Smooth muscle cell (in vitro differentiated cells): ENCODE data around the gene SLC34A3. TPM values are rescaled to one million over a fixed set of nuclear protein-coding genes. Genes with fewer than 3 reads are reported as not detected.

Source experiments
- DNase-seq: peaks from one replicate; lab custom pipeline; 2025; ENCODE audit not compliant: unreplicated experiment; lab: John Stamatoyannopoulos, UW
- H2AFZ ChIP-seq: fragments of 200-600 bp; sonication (generic); 2 replicates; pipeline ENCODE4 v1.6.0; 2016; ENCODE audit warnings: antibody characterized with exemption, low read depth, mild to moderate bottlenecking
- H3F3A ChIP-seq: fragments of 200-600 bp; sonication (generic); 2 replicates; pipeline ENCODE4 v1.6.0; 2017; ENCODE audit warnings: antibody characterized with exemption, low read depth
- H3K27ac ChIP-seq: fragments of 200-600 bp; sonication (generic); 2 replicates; pipeline ENCODE4 v1.5.1; 2016; ENCODE audit warnings: low read depth, mild to moderate bottlenecking
- H3K27me3 ChIP-seq: fragments of 200-600 bp; sonication (generic); 2 replicates; pipeline ENCODE4 v1.6.1; 2016; ENCODE audit warnings: low read depth, mild to moderate bottlenecking
- H3K36me3 ChIP-seq: fragments of 200-600 bp; sonication (generic); 2 replicates; pipeline ENCODE4 v1.5.1; 2016; ENCODE audit warnings: low read depth
- H3K4me1 ChIP-seq: fragments of 200-600 bp; sonication (generic); 2 replicates; pipeline ENCODE4 v1.5.1; 2016; ENCODE audit warnings: low read depth
- H3K4me2 ChIP-seq: fragments of 200-600 bp; sonication (generic); 2 replicates; pipeline ENCODE4 v1.6.0; 2016; ENCODE audit warnings: mild to moderate bottlenecking
- H3K4me3 ChIP-seq: fragments of 200-600 bp; sonication (generic); 2 replicates; pipeline ENCODE4 v1.5.1; 2016; ENCODE audit warnings: mild to moderate bottlenecking
- H3K79me2 ChIP-seq: fragments of 200-600 bp; sonication (generic); 2 replicates; pipeline ENCODE4 v1.6.0; 2016; ENCODE audit warnings: low read depth, mild to moderate bottlenecking
- H3K9ac ChIP-seq: fragments of 200-600 bp; sonication (generic); 2 replicates; pipeline ENCODE4 v1.6.0; 2016; ENCODE audit warnings: low read depth
- H3K9me3 ChIP-seq: fragments of 200-600 bp; sonication (generic); replicated peaks from 2 replicates; pipeline ENCODE4 v1.5.1; 2016; ENCODE audit warnings: low read depth
- H4K20me1 ChIP-seq: fragments of 200-600 bp; sonication (generic); 2 replicates; pipeline ENCODE4 v1.6.0; 2016; ENCODE audit warnings: low read depth
- WGBS: methylation state at CpG from one replicate; pipeline ENCODE4 v1.1.7; 2016; ENCODE audit warnings: low lambda C conversion rate; 5-methylcytosine and 5-hydroxymethylcytosine counted together
- polyA plus RNA-seq: library from polyadenylated mRNA; unstranded; fragments of >200 nt; fragmentation: Nextera tagmentation; extraction: Ambion mirVana; gene quantifications from 2 replicates; pipeline ENCODE4 v1.2.1, GENCODE V29; 2016
- total RNA-seq: library from RNA; depleted of rRNA; stranded (reverse); fragments of >200 nt; gene quantifications from 2 replicates; pipeline ENCODE4 v1.2.3, GENCODE V29; 2014
- TF ChIP-seq, protein P1 (sequence below): fragments of 200-600 bp; sonication (generic); IDR thresholded peaks from 2 replicates; pipeline ENCODE4 v1.5.1; 2017; ENCODE audit warnings: borderline replicate concordance, mild to moderate bottlenecking, antibody characterized with exemption; ENCODE audit not compliant: insufficient read depth, poor library complexity, severe bottlenecking

SLC34A3 gene
- total and polyA plus RNA-seq, 2 experiments from 2014 or later, result not detected

DNA sequence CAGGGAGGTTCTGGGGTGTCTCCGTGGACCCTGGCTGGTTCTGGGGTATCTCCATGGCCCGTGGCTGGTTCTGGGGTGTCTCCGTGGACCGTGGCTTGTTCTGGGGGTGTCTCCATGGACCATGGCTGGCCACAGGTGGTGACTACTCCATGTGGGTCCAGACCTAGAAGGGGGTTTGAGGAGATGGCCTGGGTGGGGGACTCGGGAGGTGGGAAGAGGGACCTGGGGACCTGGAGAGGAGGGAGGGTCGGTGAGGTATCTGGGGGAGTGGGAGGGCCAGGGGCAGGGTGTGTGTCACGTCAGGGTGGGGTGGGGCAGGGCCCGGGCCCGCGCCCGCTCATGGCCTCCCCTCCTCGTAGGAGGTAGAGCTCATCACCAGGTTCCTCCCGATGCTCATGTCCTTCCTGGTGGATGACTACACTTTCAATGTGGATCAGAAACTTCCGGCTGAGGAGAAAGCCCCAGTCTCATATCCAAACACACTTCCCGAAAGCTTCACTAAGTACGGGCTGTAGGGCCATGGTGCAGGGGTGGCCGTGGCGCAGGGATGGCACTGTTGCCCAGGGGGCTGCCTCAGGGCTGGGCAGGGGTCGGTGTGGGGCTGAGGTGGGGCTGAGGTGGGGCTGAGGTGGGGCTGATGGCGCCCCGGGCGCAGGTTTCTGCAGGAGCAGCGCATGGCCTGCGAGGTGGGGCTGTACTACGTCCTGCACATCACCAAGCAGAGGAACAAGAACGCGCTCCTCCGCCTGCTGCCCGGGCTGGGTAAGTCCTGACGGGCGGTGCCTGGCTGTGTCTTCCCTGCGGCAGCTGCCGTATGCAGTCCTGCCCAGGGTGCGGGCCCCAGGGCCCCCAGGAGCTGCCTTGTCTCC lies 36.1 kb downstream of the SLC34A3 start:
- Histone ChIP-seq H3K4me2 (no peak overlapping the region), H3K79me2 (no peaks in the 10 kb centered on the region), H3K9ac (no peak overlapping the region), H3F3A (no peaks in the 10 kb centered on the region), H3K27ac (no peak overlapping the region), H3K27me3 (no peaks in the 10 kb centered on the region), H3K9me3 (no peaks in the 10 kb centered on the region), H3K36me3 (no peaks in the 10 kb centered on the region), H3K4me3 (no peak overlapping the region), H2AFZ (no peak overlapping the region), H4K20me1 (peaks cover 10% of the 10 kb centered on the region), H3K4me1 (no peaks in the 10 kb centered on the region)
- no peak for DNase-seq
- 96% methylated on average over 25 of the region's 34 CpGs for WGBS
- TF ChIP-seq, protein P1, sequence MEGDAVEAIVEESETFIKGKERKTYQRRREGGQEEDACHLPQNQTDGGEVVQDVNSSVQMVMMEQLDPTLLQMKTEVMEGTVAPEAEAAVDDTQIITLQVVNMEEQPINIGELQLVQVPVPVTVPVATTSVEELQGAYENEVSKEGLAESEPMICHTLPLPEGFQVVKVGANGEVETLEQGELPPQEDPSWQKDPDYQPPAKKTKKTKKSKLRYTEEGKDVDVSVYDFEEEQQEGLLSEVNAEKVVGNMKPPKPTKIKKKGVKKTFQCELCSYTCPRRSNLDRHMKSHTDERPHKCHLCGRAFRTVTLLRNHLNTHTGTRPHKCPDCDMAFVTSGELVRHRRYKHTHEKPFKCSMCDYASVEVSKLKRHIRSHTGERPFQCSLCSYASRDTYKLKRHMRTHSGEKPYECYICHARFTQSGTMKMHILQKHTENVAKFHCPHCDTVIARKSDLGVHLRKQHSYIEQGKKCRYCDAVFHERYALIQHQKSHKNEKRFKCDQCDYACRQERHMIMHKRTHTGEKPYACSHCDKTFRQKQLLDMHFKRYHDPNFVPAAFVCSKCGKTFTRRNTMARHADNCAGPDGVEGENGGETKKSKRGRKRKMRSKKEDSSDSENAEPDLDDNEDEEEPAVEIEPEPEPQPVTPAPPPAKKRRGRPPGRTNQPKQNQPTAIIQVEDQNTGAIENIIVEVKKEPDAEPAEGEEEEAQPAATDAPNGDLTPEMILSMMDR, result no peak

DNA sequence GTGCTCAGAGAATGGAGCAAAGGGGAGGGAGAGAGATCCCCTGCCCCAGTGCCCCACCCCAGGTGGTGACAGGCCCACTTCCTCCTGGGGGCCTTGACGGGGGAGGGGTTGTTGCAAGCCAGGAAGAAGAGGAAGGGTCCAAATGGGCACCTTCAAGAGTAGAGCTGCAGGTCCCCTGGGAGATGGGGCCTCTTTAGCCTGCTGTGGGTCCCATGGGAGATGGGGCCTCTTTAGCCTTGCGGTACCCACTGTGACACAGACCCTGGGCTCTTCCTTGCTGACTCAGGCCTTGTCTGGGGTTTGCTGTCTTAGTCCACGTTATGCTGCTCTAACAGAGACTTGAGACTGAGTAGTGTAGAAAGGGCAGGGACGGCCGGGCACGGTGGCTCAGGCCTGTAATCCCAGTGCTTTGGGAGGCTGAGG lies 37.2 kb downstream of the SLC34A3 start:
- no peaks in the 10 kb centered on the region for H3K79me2 ChIP-seq
- no peak overlapping the region for H3K27ac ChIP-seq
- TF ChIP-seq, protein P1, result no peak
- H3K4me3 ChIP-seq, result no peak overlapping the region
- peaks cover 21% of the 10 kb centered on the region for H4K20me1 ChIP-seq
- WGBS, result 93% methylated on average over 6 of the region's 6 CpGs
- H3K9ac ChIP-seq, result no peak overlapping the region
- no peak overlapping the region for H3K4me2 ChIP-seq
- H3K9me3 ChIP-seq, result no peaks in the 10 kb centered on the region
- H3K4me1 ChIP-seq, result no peaks in the 10 kb centered on the region
- no peaks in the 10 kb centered on the region for H3F3A ChIP-seq
- no peaks in the 10 kb centered on the region for H3K36me3 ChIP-seq
- no peak for DNase-seq
- H2AFZ ChIP-seq, result no peak overlapping the region
- no peaks in the 10 kb centered on the region for H3K27me3 ChIP-seq

GRCh38 chr9:137268538-137269201 lies 38.0 kb downstream of the SLC34A3 start:
- Histone ChIP-seq H3F3A (no peaks in the 10 kb centered on the region), H3K4me2 (no peak overlapping the region), H3K9ac (no peak overlapping the region), H3K79me2 (no peaks in the 10 kb centered on the region), H4K20me1 (peaks cover 27% of the 10 kb centered on the region), H3K27me3 (no peaks in the 10 kb centered on the region), H2AFZ (no peak overlapping the region), H3K27ac (no peak overlapping the region), H3K36me3 (no peaks in the 10 kb centered on the region), H3K4me1 (no peaks in the 10 kb centered on the region), H3K4me3 (no peak overlapping the region), H3K9me3 (no peaks in the 10 kb centered on the region)
- TF ChIP-seq, protein P1, result no peak
- DNase-seq, result no peak
- 90% methylated on average over 19 of the region's 19 CpGs for WGBS
